K562 treated with DMSO at 1 percent for 48 hours (cell line): ENCODE data around the gene ACVRL1. TPM values are rescaled to one million over a fixed set of nuclear protein-coding genes. Genes with fewer than 3 reads are reported as not detected.

Experiments
- total RNA-seq: library from RNA; unstranded; fragments of 300-600 nt; gene quantifications from 2 replicates; pipeline ENCODE4 v1.2.3, GENCODE V29; 2022; ENCODE audit warnings: low replicate concordance; ENCODE audit errors: extremely low read depth

The ACVRL1 gene
- total RNA-seq, result not detected in 2 replicates

DNA sequence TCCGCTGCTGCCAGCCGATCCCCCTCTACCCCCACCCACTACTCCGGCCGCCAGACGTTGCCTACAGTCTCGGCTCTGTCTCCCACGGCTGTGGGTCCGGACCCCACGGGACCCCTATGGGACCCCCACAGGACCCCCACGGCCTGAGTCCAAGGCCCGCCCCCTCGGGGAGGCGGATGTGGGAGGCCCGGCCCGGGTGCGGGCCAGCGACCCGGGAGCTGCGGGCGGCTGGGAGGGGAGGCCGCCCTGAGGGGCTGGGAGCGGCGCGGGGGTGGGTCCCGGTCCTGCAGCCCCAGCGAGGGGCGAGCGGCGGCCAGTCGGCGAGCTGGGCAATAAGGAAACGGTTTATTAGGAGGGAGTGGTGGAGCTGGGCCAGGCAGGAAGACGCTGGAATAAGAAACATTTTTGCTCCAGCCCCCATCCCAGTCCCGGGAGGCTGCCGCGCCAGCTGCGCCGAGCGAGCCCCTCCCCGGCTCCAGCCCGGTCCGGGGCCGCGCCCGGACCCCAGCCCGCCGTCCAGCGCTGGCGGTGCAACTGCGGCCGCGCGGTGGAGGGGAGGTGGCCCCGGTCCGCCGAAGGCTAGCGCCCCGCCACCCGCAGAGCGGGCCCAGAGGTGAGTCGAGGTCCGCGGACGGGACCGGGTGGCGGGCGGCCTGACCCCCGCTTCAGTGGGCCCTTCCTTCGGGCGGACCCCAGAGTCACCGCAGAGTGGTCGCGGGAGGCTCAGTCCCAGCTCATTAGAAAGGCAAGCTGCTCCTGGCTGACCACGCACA lies at the start of gene ACVRL1:
ACVRL1 (plus strand) TSS at position 422 of the 773 bp plus-strand sequence. CDS start 4,971 bp downstream, outside the sequence.

GRCh38 chr12:51887476-51888315 lies 19.6 kb upstream of the ACVRL1 start, which contains the start of gene ANKRD33:
TSS of gene ANKRD33 (plus strand) at chr12:51888103. CDS start at chr12:51888187, 84 bp downstream.

GRCh38 chr12:51951199-51951842 lies 44.0 kb downstream of the ACVRL1 start, which contains the start of gene ACVR1B:
TSS of gene ACVR1B (plus strand) at chr12:51951699. CDS start at chr12:51951744, 45 bp downstream.

Other genes starting within 250 kb of the ACVRL1 start
- not detected in 2 replicates for gene FIGNL2, start 58.8 kb upstream of the ACVRL1 start, total RNA-seq
- gene ANKRD33, start 19.4 kb upstream of the ACVRL1 start, total RNA-seq, result not detected in 2 replicates
- not detected in 2 replicates for gene ACVR1B, start 44.2 kb downstream of the ACVRL1 start, total RNA-seq
- not detected in 2 replicates for gene TAMALIN, start 99.4 kb downstream of the ACVRL1 start, total RNA-seq
- not detected in 2 replicates for gene NR4A1, start 143.9 kb downstream of the ACVRL1 start, total RNA-seq
- not detected in 2 replicates for gene ATG101, start 162.5 kb downstream of the ACVRL1 start, total RNA-seq
- gene SMIM41, start 172.2 kb downstream of the ACVRL1 start, total RNA-seq, result not detected in 2 replicates